Naive B cell (primary cell): Measurements from ENCODE around the gene FSD1L. TPM values are rescaled to one million over a fixed set of nuclear protein-coding genes. Genes with fewer than 3 reads are reported as not detected.
"Not testable (repeated sequence)": the region's sequence is repeated elsewhere in the genome, so short reads cannot be mapped to it uniquely, and the experiment has no call there.

Experiments
- ATAC-seq, 2 donors: fragments of 150-1000 bp; cut with Tn5 transposase; 2 replicates each; pipeline ENCODE4 v1.10.0; 2021; ENCODE audit warnings: low read depth in 2 of 2, mild to moderate bottlenecking in 2 of 2, moderate library complexity in 2 of 2
- DNase-seq: peaks from one replicate; pipeline ENCODE4 v3.0.0; 2022
- H3K27ac Mint-ChIP-seq, 6 donors: one replicate each; pipeline ENCODE4 v1.8.0; 2020 to 2022; ENCODE audit warnings: mild to moderate bottlenecking in 6 of 6, mixed read lengths in 6 of 6, moderate library complexity in 5 of 6, inconsistent platforms in 2 of 6
- H3K27me3 Mint-ChIP-seq, 3 donors: one replicate each; pipeline ENCODE4 v1.8.0; 2021 to 2022; ENCODE audit warnings: mixed read lengths in 3 of 3, mild to moderate bottlenecking in 1 of 3
- H3K36me3 Mint-ChIP-seq, 2 donors: one replicate each; pipeline ENCODE4 v1.8.0; 2020 to 2022; ENCODE audit warnings: mixed read lengths in 2 of 2, inconsistent platforms in 1 of 2, mild to moderate bottlenecking in 1 of 2
- H3K4me1 Mint-ChIP-seq, 3 donors: one replicate each; pipeline ENCODE4 v1.8.0; 2020 to 2022; ENCODE audit warnings: mixed read lengths in 3 of 3, inconsistent platforms in 1 of 3, mild to moderate bottlenecking in 1 of 3, moderate library complexity in 1 of 3
- H3K4me3 Mint-ChIP-seq, 8 donors: one replicate each; pipeline ENCODE4 v1.8.0; 2020 to 2022; ENCODE audit warnings: mild to moderate bottlenecking in 8 of 8, mixed read lengths in 8 of 8, moderate library complexity in 8 of 8, inconsistent platforms in 2 of 8
- H3K9me3 Mint-ChIP-seq, 7 donors: one replicate each; pipeline ENCODE4 v1.8.0; 2020 to 2022; ENCODE audit warnings: mixed read lengths in 7 of 7, mild to moderate bottlenecking in 5 of 7, inconsistent platforms in 2 of 7, moderate library complexity in 1 of 7
- polyA plus RNA-seq, 6 donors: library from polyadenylated mRNA; unstranded; fragments of 300-500 nt; fragmentation: Illumina TruSeq; gene quantifications; one replicate each; pipeline ENCODE4 v1.2.3, GENCODE V29; 2021; ENCODE audit warnings: low read depth in 6 of 6

FSD1L gene
- polyA plus RNA-seq, 6 donors from 2014 or later = 2.5 to 5.9 (median 3.5) TPM

GRCh38 chr9:105511446-105511845 lies 63.6 kb downstream of the FSD1L start:
- ATAC-seq = no peak
- no peaks in the 10 kb centered on the region for H3K9me3 Mint-ChIP-seq
- H3K36me3 Mint-ChIP-seq = no peaks in the 10 kb centered on the region
- H3K4me1 Mint-ChIP-seq = no peaks in the 10 kb centered on the region
- DNase-seq = no peak
- H3K27ac Mint-ChIP-seq = peak overlapping the region in 1 of 6 donors; percentile 1
- no peak overlapping the region for H3K4me3 Mint-ChIP-seq
- H3K27me3 Mint-ChIP-seq = no peaks in the 10 kb centered on the region

GRCh38 chr9:105515811-105516413 lies 68.1 kb downstream of the FSD1L start:
- no peak for ATAC-seq
- H3K4me1 Mint-ChIP-seq = no peaks in the 10 kb centered on the region
- no peaks in the 10 kb centered on the region for H3K36me3 Mint-ChIP-seq
- H3K9me3 Mint-ChIP-seq = no peaks in the 10 kb centered on the region
- no peak for DNase-seq
- no peak overlapping the region for H3K4me3 Mint-ChIP-seq
- H3K27ac Mint-ChIP-seq = no peak overlapping the region
- no peaks in the 10 kb centered on the region for H3K27me3 Mint-ChIP-seq

- H3K4me1 Mint-ChIP-seq, H3K4me3 Mint-ChIP-seq, H3K27me3 Mint-ChIP-seq, H3K36me3 Mint-ChIP-seq, H3K9me3 Mint-ChIP-seq, H3K27ac Mint-ChIP-seq: not testable (repeated sequence)
- ATAC-seq = peak; percentile 94 to 95
- DNase-seq = peak; percentile 38
Observed at GRCh38 chr9:105519710-105520369, 72.0 kb downstream of the FSD1L start.

GRCh38 chr9:105520992-105521391 lies 73.2 kb downstream of the FSD1L start:
- H3K4me3 Mint-ChIP-seq, ATAC-seq, DNase-seq, H3K36me3 Mint-ChIP-seq, H3K27me3 Mint-ChIP-seq, H3K4me1 Mint-ChIP-seq, H3K27ac Mint-ChIP-seq, H3K9me3 Mint-ChIP-seq: not testable (repeated sequence)

GRCh38 chr9:105522618-105523385 lies 75.0 kb downstream of the FSD1L start:
- H3K4me1 Mint-ChIP-seq, DNase-seq, ATAC-seq, H3K36me3 Mint-ChIP-seq, H3K4me3 Mint-ChIP-seq, H3K9me3 Mint-ChIP-seq, H3K27me3 Mint-ChIP-seq: not testable (repeated sequence)
- H3K27ac Mint-ChIP-seq = peak overlapping the region in 1 of 6 donors; percentile 22

GRCh38 chr9:105531530-105531929 lies 83.7 kb downstream of the FSD1L start:
- no peak for DNase-seq
- Mint-ChIP-seq H3K9me3 (peaks cover 0 to 10% (median 2%) of the 10 kb centered on the region in 7 donors), H3K27ac (peak overlapping the region in 2 of 6 donors; percentile 6 to 64)

GRCh38 chr9:105535920-105536668 lies 88.3 kb downstream of the FSD1L start:
- no peaks in the 10 kb centered on the region for H3K27me3 Mint-ChIP-seq
- H3K4me1 Mint-ChIP-seq = no peaks in the 10 kb centered on the region
- H3K36me3 Mint-ChIP-seq = peaks cover 0 to 11% of the 10 kb centered on the region in 2 donors
- no peak overlapping the region for H3K27ac Mint-ChIP-seq
- H3K4me3 Mint-ChIP-seq = no peak overlapping the region
- ATAC-seq = no peak
- no peak for DNase-seq
- no peaks in the 10 kb centered on the region for H3K9me3 Mint-ChIP-seq

More at GRCh38 chr9:105531530-105531929, 83.7 kb downstream of the FSD1L start:
- Mint-ChIP-seq H3K36me3 (peaks cover 12 to 19% of the 10 kb centered on the region in 2 donors), H3K27me3 (no peaks in the 10 kb centered on the region), H3K4me3 (no peak overlapping the region), H3K4me1 (no peaks in the 10 kb centered on the region)
- ATAC-seq = no peak

- no peak for ATAC-seq
- no peak overlapping the region for H3K27ac Mint-ChIP-seq
- no peaks in the 10 kb centered on the region for H3K9me3 Mint-ChIP-seq
- H3K4me1 Mint-ChIP-seq = peaks cover 6 to 8% (median 8%) of the 10 kb centered on the region in 3 donors
- peaks cover 0 to 11% of the 10 kb centered on the region in 2 donors for H3K36me3 Mint-ChIP-seq
- H3K27me3 Mint-ChIP-seq = no peaks in the 10 kb centered on the region
- no peak overlapping the region for H3K4me3 Mint-ChIP-seq
- DNase-seq = no peak
Observed at GRCh38 chr9:105539452-105539851, 91.6 kb downstream of the FSD1L start.

GRCh38 chr9:105541838-105542237 lies 94.0 kb downstream of the FSD1L start:
- DNase-seq (peak; percentile 1), ATAC-seq (peak; percentile 76 to 85)
- H3K9me3 Mint-ChIP-seq = peaks cover 0 to 2% (median 0%) of the 10 kb centered on the region in 7 donors
- no peak overlapping the region for H3K4me3 Mint-ChIP-seq
- H3K36me3 Mint-ChIP-seq = no peaks in the 10 kb centered on the region
- H3K4me1 Mint-ChIP-seq = peaks cover 6 to 8% (median 8%) of the 10 kb centered on the region in 3 donors
- no peaks in the 10 kb centered on the region for H3K27me3 Mint-ChIP-seq
- H3K27ac Mint-ChIP-seq = peak overlapping the region in 2 of 6 donors; percentile 26 to 55

GRCh38 chr9:105554042-105554441 lies 106.2 kb downstream of the FSD1L start:
- H3K4me3 Mint-ChIP-seq = peak overlapping the region in 1 of 8 donors; percentile 44
- ATAC-seq = no peak
- no peaks in the 10 kb centered on the region for H3K27me3 Mint-ChIP-seq
- DNase-seq = no peak
- no peaks in the 10 kb centered on the region for H3K9me3 Mint-ChIP-seq
- H3K4me1 Mint-ChIP-seq = peaks cover 7 to 16% (median 14%) of the 10 kb centered on the region in 3 donors
- no peak overlapping the region for H3K27ac Mint-ChIP-seq
- H3K36me3 Mint-ChIP-seq = no peaks in the 10 kb centered on the region

- peak; percentile 83 for DNase-seq
- peaks cover 0 to 8% (median 0%) of the 10 kb centered on the region in 7 donors for H3K9me3 Mint-ChIP-seq
- peak within 1 kb of the TSS; percentile 94 to 98 (median 97) for H3K4me3 Mint-ChIP-seq
- H3K27ac Mint-ChIP-seq = peak within 1 kb of the TSS; percentile 67 to 96 (median 86)
- peaks cover 6 to 20% of the 10 kb centered on the region in 2 donors for H3K36me3 Mint-ChIP-seq
- peaks cover 14 to 23% (median 19%) of the 10 kb centered on the region in 3 donors for H3K4me1 Mint-ChIP-seq
- H3K27me3 Mint-ChIP-seq = no peaks in the 10 kb centered on the region
- ATAC-seq = peak; percentile 94 to 97
Observed at GRCh38 chr9:105557804-105558610, 110.2 kb downstream of the FSD1L start, which contains the start of gene FKTN. Gene FKTN, plus strand, starts transcription at chr9:105558131. Its CDS starts 16,902 bp downstream, at chr9:105575033.

GRCh38 chr9:105572455-105572854 lies 124.6 kb downstream of the FSD1L start:
- Mint-ChIP-seq H3K4me3 (no peak overlapping the region), H3K9me3 (peaks cover 4 to 19% (median 12%) of the 10 kb centered on the region in 7 donors), H3K27ac (peak overlapping the region in 1 of 6 donors; percentile 3), H3K36me3 (peaks cover 14 to 25% of the 10 kb centered on the region in 2 donors), H3K27me3 (no peaks in the 10 kb centered on the region), H3K4me1 (no peaks in the 10 kb centered on the region)
- ATAC-seq = no peak
- DNase-seq = no peak
